Hair follicular keratinocyte (primary cell): Measurements from ENCODE around the gene CGB1. TPM values are rescaled to one million over a fixed set of nuclear protein-coding genes. Genes with fewer than 3 reads are reported as not detected.

Source experiments
- total RNA-seq: library from RNA; depleted of rRNA; stranded (reverse); fragments of >200 nt; gene quantifications from 2 replicates; pipeline ENCODE4 v1.2.3, GENCODE V29; 2015

Gene CGB1
- total RNA-seq, result not detected in 2 replicates

DNA sequence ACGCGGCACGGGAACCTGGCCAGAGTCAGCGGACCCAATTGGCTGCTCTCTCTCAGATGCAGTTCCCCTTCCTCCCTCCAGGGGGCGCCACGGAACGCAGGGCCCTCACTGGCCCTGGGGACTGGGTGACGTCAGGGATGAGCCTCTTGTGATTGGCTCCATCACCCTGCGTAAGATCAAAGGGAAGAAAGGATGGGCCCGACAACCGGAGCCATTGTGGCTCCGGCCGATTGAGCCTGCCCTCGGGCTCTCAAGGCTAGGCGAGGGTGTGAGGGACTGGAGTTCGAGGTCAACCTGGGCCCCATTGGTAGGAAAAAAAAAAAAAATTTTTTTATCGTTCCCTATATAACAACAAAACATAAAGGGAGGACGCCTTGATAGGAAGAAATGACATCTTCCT is at the start of gene CGB1:
TSS of gene CGB1 (minus strand) at position 81 of the 400 bp plus-strand sequence. CDS start 184 bp downstream, outside the sequence.

GRCh38 chr19:49085020-49085867 is 48.5 kb upstream of the CGB1 start, which contains the start of gene SNRNP70:
Gene SNRNP70 (plus strand): TSS chr19:49085451. CDS start chr19:49086415, 964 bp downstream.

GRCh38 chr19:49064768-49065611 is 28.3 kb upstream of the CGB1 start, which contains the start of gene NTF4:
Gene NTF4 (minus strand): TSS chr19:49064818. CDS start chr19:49061997, 2,821 bp downstream.

GRCh38 chr19:49057636-49058234 is 21.0 kb upstream of the CGB1 start, which contains the start of gene CGB7:
Gene CGB7 (minus strand): TSS chr19:49057749. CDS start chr19:49055375, 2,374 bp downstream.

DNA sequence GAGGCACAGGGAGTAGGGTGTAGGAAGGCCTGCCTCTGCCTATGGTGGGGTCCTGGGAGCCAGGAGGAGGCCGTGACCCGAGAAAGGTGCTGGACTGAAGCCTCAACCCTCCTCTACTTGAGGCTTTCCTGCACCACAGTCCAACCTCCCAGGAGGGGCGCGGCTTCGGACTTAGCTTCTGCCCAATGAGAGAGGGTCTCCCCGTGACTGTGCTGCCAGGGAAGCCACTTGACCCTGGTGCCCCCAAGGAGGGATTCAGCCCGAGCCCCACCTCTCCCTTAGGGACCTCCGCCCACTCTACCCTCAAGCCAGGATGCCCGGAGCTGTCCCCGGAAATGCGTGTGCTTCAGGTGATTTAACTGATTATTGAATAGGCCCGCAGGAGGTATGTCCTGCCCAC is 12.3 kb upstream of the CGB1 start, which contains the start of gene CGB8:
TSS of gene CGB8 (minus strand) at position 101 of the 400 bp plus-strand sequence. CDS start 372 bp downstream, outside the sequence.

DNA sequence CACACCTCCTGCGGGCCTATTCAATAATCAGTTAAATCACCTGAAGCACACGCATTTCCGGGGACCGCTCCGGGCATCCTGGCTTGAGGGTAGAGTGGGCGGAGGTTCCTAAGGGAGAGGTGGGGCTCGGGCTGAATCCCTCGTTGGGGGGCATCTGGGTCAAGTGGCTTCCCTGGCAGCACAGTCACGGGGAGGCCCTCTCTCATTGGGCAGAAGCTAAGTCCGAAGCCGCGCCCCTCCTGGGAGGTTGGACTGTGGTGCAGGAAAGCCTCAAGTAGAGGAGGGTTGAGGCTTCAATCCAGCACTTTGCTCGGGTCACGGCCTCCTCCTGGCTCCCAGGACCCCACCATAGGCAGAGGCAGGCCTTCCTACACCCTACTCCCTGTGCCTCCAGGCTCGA is 6.9 kb upstream of the CGB1 start, which contains the start of gene CGB5:
TSS of gene CGB5 (plus strand) at position 301 of the 400 bp plus-strand sequence. CDS start 362 bp downstream, outside the sequence.

GRCh38 chr19:49031642-49032301 is 4.9 kb downstream of the CGB1 start, which contains the start of gene CGB2:
Gene CGB2 (plus strand): TSS chr19:49031890. CDS start chr19:49032096, 206 bp downstream.

GRCh38 chr19:49024233-49024632 is 12.5 kb downstream of the CGB1 start, which contains the start of gene CGB3:
Gene CGB3 (minus strand): TSS chr19:49024333. CDS start chr19:49023971, 362 bp downstream.

DNA sequence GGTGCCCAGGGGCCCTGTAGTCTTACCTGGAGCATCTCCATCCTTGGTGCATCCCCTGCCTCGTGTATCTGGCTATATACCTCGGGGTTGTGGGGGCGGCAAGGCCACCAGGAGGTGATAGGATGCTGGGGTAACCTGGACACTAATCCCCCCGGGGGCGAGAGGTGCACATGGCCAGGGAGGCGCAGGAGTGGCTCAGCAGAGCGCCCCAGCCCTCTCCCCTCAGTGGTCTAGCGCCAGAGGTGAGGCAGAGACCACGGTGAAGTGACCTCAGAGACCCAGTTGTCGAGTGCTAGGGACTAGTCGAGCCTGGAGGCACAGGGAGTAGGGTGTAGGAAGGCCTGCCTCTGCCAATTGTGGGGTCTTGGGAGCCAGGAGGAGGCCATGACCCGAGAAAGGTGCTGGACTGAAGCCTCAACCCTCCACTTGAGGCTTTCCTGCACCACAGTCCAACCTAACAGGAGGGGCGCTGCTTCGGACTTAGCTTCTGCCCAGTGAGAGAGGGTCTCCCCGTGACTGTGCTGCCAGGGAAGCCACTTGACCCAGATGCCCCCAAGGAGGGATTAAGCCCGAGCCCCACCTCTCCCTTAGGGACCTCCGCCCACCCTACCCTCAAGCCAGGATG is 19.5 kb downstream of the CGB1 start, which contains the start of gene LHB:
TSS of gene LHB (minus strand) at position 51 of the 625 bp plus-strand sequence. CDS start at position 41, 10 bp downstream.

DNA sequence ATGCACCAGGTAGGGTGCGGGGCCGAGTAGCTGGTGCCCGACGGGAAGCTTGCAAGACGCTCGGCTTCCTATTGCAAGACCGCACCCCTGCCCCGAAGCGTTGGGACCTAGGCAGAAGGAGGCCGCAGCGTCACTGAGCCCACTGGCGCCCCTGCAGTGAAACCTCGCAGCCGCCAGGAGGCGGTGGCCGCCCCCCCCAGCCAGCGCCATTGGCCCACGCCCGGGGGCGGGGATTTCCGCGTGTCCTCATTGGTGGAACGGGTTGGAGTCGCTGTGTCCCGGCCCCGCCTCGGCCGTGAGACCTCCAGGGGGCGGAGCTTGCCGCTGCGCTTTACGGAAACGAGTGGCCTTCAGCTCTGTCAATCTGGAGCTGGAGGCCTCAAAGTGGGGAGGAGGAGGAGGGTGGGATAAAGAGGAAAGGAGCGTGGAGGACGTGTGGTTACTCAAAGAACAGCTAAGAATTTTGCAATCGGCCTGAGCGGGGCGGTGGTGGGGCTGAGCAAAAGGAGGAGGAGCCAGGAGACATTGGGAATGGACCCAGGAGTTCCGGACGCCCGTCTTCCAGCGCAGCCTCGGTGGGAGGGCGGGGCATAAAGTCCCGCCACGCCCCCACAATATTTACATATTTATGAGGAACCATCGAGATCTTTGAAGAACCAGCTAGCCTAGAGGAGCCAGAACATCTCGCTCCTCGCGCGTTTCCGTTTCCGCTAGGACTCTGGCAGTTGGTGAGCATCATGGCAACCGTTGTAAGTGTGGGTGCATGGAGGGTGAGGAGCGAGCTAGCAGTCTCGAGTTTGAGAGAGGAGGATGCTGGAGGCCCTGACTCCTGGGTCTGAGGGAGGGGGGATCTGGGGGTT is 43.3 kb downstream of the CGB1 start, which contains the start of the genes GYS1 and RUVBL2:
TSS of gene GYS1 (minus strand) at position 135 of the 860 bp plus-strand sequence. CDS start 197 bp downstream, outside the sequence.
TSS of gene RUVBL2 (plus strand) at position 713 of the 860 bp plus-strand sequence. CDS start at position 738, 25 bp downstream.

Other genes starting within 250 kb of the CGB1 start
- gene BCAT2, start 225.9 kb downstream of the CGB1 start, total RNA-seq, result 63.9 and 77.8 TPM in 2 replicates
- 0.23 and 1.2 TPM in 2 replicates for gene HSD17B14, start 200.4 kb downstream of the CGB1 start, total RNA-seq
- gene PLEKHA4, start 168.3 kb downstream of the CGB1 start, total RNA-seq, result 7.4 and 11.0 TPM in 2 replicates
- 22.4 and 61.8 TPM in 2 replicates for gene PPP1R15A, start 164.5 kb downstream of the CGB1 start, total RNA-seq
- not detected in 2 replicates for gene TULP2, start 138.2 kb downstream of the CGB1 start, total RNA-seq
- 214 and 343 TPM in 2 replicates for gene NUCB1, start 136.6 kb downstream of the CGB1 start, total RNA-seq
- gene DHDH, start 103.2 kb downstream of the CGB1 start, total RNA-seq, result 0.11 and 1.2 TPM in 2 replicates
- gene BAX, start 82.0 kb downstream of the CGB1 start, total RNA-seq, result 92.1 and 106 TPM in 2 replicates
- 713 and 910 TPM in 2 replicates for gene FTL, start 71.6 kb downstream of the CGB1 start, total RNA-seq
- gene GYS1, start 43.6 kb downstream of the CGB1 start, total RNA-seq, result 46.7 and 54.8 TPM in 2 replicates
- 231 and 392 TPM in 2 replicates for gene RUVBL2, start 43.0 kb downstream of the CGB1 start, total RNA-seq
- gene LHB, start 19.8 kb downstream of the CGB1 start, total RNA-seq, result not detected in 2 replicates
- gene CGB3, start 12.6 kb downstream of the CGB1 start, total RNA-seq, result not detected in 2 replicates
- 0.99 TPM in 1 of 2 replicates, not detected in the other for gene CGB2, start 5.0 kb downstream of the CGB1 start, total RNA-seq
- not detected in 2 replicates for gene CGB5, start 7.0 kb upstream of the CGB1 start, total RNA-seq
- gene CGB8, start 12.2 kb upstream of the CGB1 start, total RNA-seq, result not detected in 2 replicates
- 0.30 and 8.4 TPM in 2 replicates for gene CGB7, start 20.9 kb upstream of the CGB1 start, total RNA-seq
- 4.9 and 5.7 TPM in 2 replicates for gene NTF4, start 27.9 kb upstream of the CGB1 start, total RNA-seq
- gene KCNA7, start 35.8 kb upstream of the CGB1 start, total RNA-seq, result not detected in 2 replicates
- gene SNRNP70, start 48.6 kb upstream of the CGB1 start, total RNA-seq, result 114 and 271 TPM in 2 replicates
- gene LIN7B, start 77.5 kb upstream of the CGB1 start, total RNA-seq, result 2.9 and 5.7 TPM in 2 replicates
- gene C19orf73, start 82.2 kb upstream of the CGB1 start, total RNA-seq, result 4.1 and 5.4 TPM in 2 replicates
- 4.0 and 6.6 TPM in 2 replicates for gene PPFIA3, start 82.6 kb upstream of the CGB1 start, total RNA-seq
- gene HRC, start 118.5 kb upstream of the CGB1 start, total RNA-seq, result not detected in 2 replicates
- 17.2 and 32.5 TPM in 2 replicates for gene TRPM4, start 120.9 kb upstream of the CGB1 start, total RNA-seq